ENCODE data around the gene ZNF850.

ZNF850 gene

GRCh38 chr19:36772311-36773222 is at the start of gene ZNF850 (continued):
- TF ChIP-seq GFI1B (tag by site-specific recombination; IDR thresholded peaks at IDR 0.05) (no peak; the same call in 1 of the 2 replicates), ZNF174 (tag by site-specific recombination; IDR thresholded peaks at IDR 0.05) (no peak), ZNF391 (tag by site-specific recombination; IDR thresholded peaks at IDR 0.05; ENCODE audit: borderline replicate concordance, low read depth) (peak; percentile 95), ZNF350 (tag by site-specific recombination; IDR thresholded peaks at IDR 0.05) (no peak), ZNF132 (tag by site-specific recombination; IDR thresholded peaks at IDR 0.05; ENCODE audit: borderline replicate concordance) (no peak), ZNF175 (tag by site-specific recombination; IDR thresholded peaks at IDR 0.05) (no peak), ZNF121 (tag by site-specific recombination; IDR thresholded peaks at IDR 0.05) (peak; percentile 81), ZSCAN30 (tag by site-specific recombination; IDR thresholded peaks at IDR 0.05) (no peak), HOXC10 (CRISPR knock-in tag; IDR thresholded peaks at IDR 0.05) (no peak), ZNF776 (tag by site-specific recombination; IDR thresholded peaks at IDR 0.05; ENCODE audit: borderline replicate concordance) (no peak), ZNF658 (tag by site-specific recombination; IDR thresholded peaks at IDR 0.05) (no peak), ZNF629 (tag by site-specific recombination; IDR thresholded peaks at IDR 0.05) (peak; percentile 86), ZNF768 (tag by site-specific recombination; IDR thresholded peaks at IDR 0.05) (no peak; the same call in 1 of the 2 replicates), ZNF548 (tag by site-specific recombination; IDR thresholded peaks at IDR 0.05) (peak; percentile 51; the same call in 1 of the 2 replicates)

- Histone ChIP-seq H3K27ac (ENCODE audit: extremely low read depth, low read depth, low read length) (no peak overlapping the region), H3K36me3 (ENCODE audit: control insufficient read depth in 2 of 2, insufficient read depth in 1 of 2, low read length in 2 of 2) (peaks cover 76 to 77% of the 10 kb centered on the region in 2 experiments), H3K9me3 (ENCODE audit: control insufficient read depth, insufficient read depth, low read depth, low read length) (peaks cover 53% of the 10 kb centered on the region), H3K4me1 (ENCODE audit: control insufficient read depth, insufficient read depth, low read length) (no peaks in the 10 kb centered on the region), H3K4me3 (ENCODE audit: low read depth, low read length) (no peak overlapping the region)
- POLR2A ChIA-PET, result no interaction called here
- CTCF ChIA-PET, result interaction anchor here (1.4 kb wide), 1 partner anchor 10 kb away, joined by 4 read pairs; no protein-coding TSS in a partner anchor
- TF ChIP-seq ZBTB1 (tag by site-specific recombination; IDR thresholded peaks at IDR 0.05), result no peak
- no peak for TF ChIP-seq KLF7 (tag by site-specific recombination; IDR thresholded peaks at IDR 0.05; ENCODE audit: borderline replicate concordance)
- no peak for TF ChIP-seq ZNF48 (tag by site-specific recombination; IDR thresholded peaks at IDR 0.05)
- no peak for TF ChIP-seq ZNF473 (tag by site-specific recombination; IDR thresholded peaks at IDR 0.05)
- no peak for TF ChIP-seq ZNF514 (tag by site-specific recombination; IDR thresholded peaks at IDR 0.05)
- no peak for TF ChIP-seq ZXDB (tag by site-specific recombination; IDR thresholded peaks at IDR 0.05)
- TF ChIP-seq ZNF140 (tag by site-specific recombination; IDR thresholded peaks at IDR 0.05), result no peak
- TF ChIP-seq INSM2 (tag by site-specific recombination; IDR thresholded peaks at IDR 0.05), result no peak
- TF ChIP-seq SCRT2 (tag by site-specific recombination; IDR thresholded peaks at IDR 0.05), result peak; percentile 54; the same call in 1 of the 2 replicates
- no peak for TF ChIP-seq HOXD13 (CRISPR knock-in tag; IDR thresholded peaks at IDR 0.05; ENCODE audit: borderline replicate concordance)
- peak; percentile 74; the same call in 1 of the 2 replicates for TF ChIP-seq ZNF530 (tag by site-specific recombination; IDR thresholded peaks at IDR 0.05; ENCODE audit: low read depth)
- no peak for TF ChIP-seq ZNF223 (tag by site-specific recombination; IDR thresholded peaks at IDR 0.05)
- TF ChIP-seq ZNF830 (tag by site-specific recombination; IDR thresholded peaks at IDR 0.05; ENCODE audit: low read depth), result no peak
- TF ChIP-seq ZNF10 (tag by site-specific recombination; IDR thresholded peaks at IDR 0.05), result no peak
Measured at GRCh38 chr19:36821758-36822157, 49.2 kb upstream of the ZNF850 start.

Data from HEK293 (cell line).